Coronary artery (tissue), 2 donors: ENCODE results near the gene ADH6.

Experiments used
- DNase-seq: peaks from one replicate; pipeline ENCODE4 v3.0.0-alpha.2; 2017; ENCODE audit warnings: low spot score
- H3K27ac ChIP-seq, 2 donors: fragments of 200-600 bp; sonication (generic); one replicate each; pipeline ENCODE4 v1.5.1; 2016 to 2019
- H3K4me3 ChIP-seq: fragments of 200-600 bp; sonication (generic); 2 replicates; pipeline ENCODE4 v1.5.1; 2016; ENCODE audit warnings: mild to moderate bottlenecking, moderate library complexity
- TF ChIP-seq, protein P1 (sequence below): fragments of 200-600 bp; sonication (generic); IDR thresholded peaks from one replicate; pipeline ENCODE4 v1.5.1; 2019; ENCODE audit warnings: antibody characterized with exemption

The ADH6 gene

DNA sequence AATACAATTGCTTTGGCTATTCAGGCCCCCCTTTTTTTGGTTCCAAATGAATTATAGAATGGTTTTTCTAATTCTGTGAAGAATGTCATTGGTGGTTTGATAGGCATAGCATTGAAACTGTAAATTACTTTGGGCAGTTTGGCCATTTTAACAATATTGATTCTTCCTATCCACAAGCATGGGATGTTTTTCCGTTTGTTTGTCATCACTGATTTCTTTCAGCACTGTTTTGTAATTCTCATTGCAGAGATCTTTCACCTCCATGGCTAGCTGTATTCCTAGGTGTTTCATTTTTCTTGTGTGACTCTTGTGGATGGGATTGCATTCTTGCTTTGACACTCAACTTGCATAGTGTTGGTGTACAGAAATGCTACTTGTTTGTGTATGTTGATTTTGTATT, 33.0 kb downstream of the ADH6 start:
- H3K27ac ChIP-seq, result no peak overlapping the region
- H3K4me3 ChIP-seq, result no peak overlapping the region
- DNase-seq, result no peak
- TF ChIP-seq, protein P1, sequence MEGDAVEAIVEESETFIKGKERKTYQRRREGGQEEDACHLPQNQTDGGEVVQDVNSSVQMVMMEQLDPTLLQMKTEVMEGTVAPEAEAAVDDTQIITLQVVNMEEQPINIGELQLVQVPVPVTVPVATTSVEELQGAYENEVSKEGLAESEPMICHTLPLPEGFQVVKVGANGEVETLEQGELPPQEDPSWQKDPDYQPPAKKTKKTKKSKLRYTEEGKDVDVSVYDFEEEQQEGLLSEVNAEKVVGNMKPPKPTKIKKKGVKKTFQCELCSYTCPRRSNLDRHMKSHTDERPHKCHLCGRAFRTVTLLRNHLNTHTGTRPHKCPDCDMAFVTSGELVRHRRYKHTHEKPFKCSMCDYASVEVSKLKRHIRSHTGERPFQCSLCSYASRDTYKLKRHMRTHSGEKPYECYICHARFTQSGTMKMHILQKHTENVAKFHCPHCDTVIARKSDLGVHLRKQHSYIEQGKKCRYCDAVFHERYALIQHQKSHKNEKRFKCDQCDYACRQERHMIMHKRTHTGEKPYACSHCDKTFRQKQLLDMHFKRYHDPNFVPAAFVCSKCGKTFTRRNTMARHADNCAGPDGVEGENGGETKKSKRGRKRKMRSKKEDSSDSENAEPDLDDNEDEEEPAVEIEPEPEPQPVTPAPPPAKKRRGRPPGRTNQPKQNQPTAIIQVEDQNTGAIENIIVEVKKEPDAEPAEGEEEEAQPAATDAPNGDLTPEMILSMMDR, result no peak

DNA sequence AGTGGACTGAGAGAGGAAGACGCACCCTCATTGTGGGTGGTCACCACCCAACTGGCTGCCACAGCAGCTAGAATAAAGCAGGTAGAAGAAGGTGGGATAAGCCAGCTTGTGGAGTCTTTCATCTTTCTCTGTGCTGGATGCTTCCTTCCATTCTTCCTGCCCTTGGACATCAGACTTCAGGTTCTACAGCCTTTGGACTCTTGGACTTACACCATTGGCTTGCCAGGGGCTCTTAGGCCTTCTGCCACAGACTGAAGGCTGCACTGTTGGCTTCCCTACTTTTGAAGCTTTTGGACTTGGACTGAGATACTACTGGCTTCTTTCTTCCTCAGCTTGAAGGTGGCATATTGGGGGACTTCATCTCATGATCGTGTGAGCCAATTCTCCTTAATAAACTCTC, 33.5 kb downstream of the ADH6 start:
- H3K4me3 ChIP-seq, result no peak overlapping the region
- no peak for DNase-seq
- H3K27ac ChIP-seq, result no peak overlapping the region
- TF ChIP-seq, protein P1, result no peak

DNA sequence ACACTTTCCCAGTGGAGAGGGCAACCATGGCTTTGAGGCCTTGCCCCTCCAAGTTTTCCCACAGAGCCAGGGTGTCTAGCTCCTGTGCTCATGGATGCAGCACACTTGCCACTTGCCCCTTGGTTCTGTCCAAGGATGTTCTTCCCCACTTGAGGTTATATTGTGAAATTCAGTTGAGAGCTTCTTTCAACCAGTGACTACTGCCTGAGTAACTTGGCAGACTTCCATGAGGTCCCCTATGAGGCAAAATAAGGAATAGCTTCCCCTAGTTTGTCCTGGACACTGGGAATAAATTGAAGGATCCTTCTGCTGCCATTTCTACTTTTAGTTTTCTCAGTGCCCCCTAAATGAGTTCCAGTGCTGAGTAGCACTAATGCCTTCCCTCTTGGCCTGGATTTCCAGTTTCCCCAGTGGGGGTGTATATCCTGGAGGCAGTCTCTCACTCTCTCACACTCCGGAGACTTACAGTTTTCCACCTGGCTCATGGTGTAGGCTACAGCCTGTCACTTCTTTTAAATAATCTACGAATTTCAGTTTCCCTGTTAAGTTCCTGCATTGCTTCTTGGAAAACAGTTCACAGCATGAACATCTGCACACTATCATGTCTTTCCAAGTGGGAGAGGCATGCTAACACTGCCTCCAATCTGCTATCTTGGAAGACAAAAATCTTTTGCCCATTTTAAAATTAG, 38.5 kb downstream of the ADH6 start:
- Histone ChIP-seq H3K4me3 (no peak overlapping the region), H3K27ac (no peak overlapping the region)
- TF ChIP-seq, protein P1, result no peak
- no peak for DNase-seq

GRCh38 chr4:99179626-99180025, 39.4 kb downstream of the ADH6 start:
- TF ChIP-seq, protein P1, result no peak
- DNase-seq, result no peak
- Histone ChIP-seq H3K27ac (no peak overlapping the region), H3K4me3 (no peak overlapping the region)

GRCh38 chr4:99179178-99179577, 39.9 kb downstream of the ADH6 start:
- Histone ChIP-seq H3K4me3 (no peak overlapping the region), H3K27ac (no peak overlapping the region)
- no peak for DNase-seq
- TF ChIP-seq, protein P1, result no peak

GRCh38 chr4:99166544-99166943, 52.5 kb downstream of the ADH6 start:
- DNase-seq, result no peak
- TF ChIP-seq, protein P1, result no peak
- Histone ChIP-seq H3K4me3 (no peak overlapping the region), H3K27ac (no peak overlapping the region)

DNA sequence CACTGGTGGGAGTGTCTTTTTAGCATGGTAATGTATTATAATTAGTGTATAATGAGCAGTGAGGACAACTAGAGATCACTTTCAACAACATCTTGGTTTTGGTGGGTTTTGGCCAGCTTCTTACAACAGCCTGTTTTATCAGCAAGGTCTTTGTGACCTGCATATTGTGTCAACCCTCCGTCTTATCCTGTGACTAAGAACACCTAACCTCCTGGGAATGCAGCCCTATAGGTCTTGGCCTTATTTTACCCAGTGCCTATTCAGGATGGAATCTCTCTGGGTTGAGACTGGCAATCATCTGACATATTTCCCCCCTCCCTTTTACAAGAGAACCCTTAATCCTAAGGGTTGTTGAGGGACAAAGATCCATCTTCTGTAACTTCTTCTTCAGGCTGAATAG, 53.1 kb downstream of the ADH6 start:
- Histone ChIP-seq H3K27ac (no peak overlapping the region), H3K4me3 (no peak overlapping the region)
- TF ChIP-seq, protein P1, result no peak
- no peak for DNase-seq
